Upper lobe of right lung (tissue), 1 donor: ENCODE measurements around the gene KAT8. TPM values are rescaled to one million over a fixed set of nuclear protein-coding genes. Genes with fewer than 3 reads are reported as not detected.

Experiments
- ATAC-seq: fragments of 200-7000 bp; cut with Tn5 transposase; one replicate; pipeline ENCODE4 v1.9.1; 2020; ENCODE audit warnings: mild to moderate bottlenecking, moderate library complexity
- DNase-seq: peaks from one replicate; pipeline ENCODE4 v3.0.0-alpha.2; 2020
- H3K27ac ChIP-seq: fragments of 200-600 bp; one replicate; pipeline ENCODE4 v1.8.0; 2022
- H3K27me3 ChIP-seq: fragments of 200-600 bp; one replicate; pipeline ENCODE4 v1.8.0; 2022; ENCODE audit warnings: mild to moderate bottlenecking
- H3K36me3 ChIP-seq: fragments of 200-600 bp; one replicate; pipeline ENCODE4 v1.8.0; 2022
- H3K4me1 ChIP-seq: fragments of 200-600 bp; one replicate; pipeline ENCODE4 v1.8.0; 2022
- H3K4me3 ChIP-seq: fragments of 200-600 bp; one replicate; pipeline ENCODE4 v1.8.0; 2022; ENCODE audit warnings: mild to moderate bottlenecking
- H3K9me3 ChIP-seq: fragments of 200-600 bp; one replicate; pipeline ENCODE4 v1.8.0; 2022
- CTCF ChIP-seq: fragments of 200-600 bp; IDR thresholded peaks from one replicate; pipeline ENCODE4 v1.8.0; 2022; ENCODE audit warnings: antibody characterized with exemption
- intact Hi-C: fragments of 100-400 bp; cut with DNase I; formaldehyde crosslinking; loops from one replicate; pipeline ENCODE4 v1.11.0; 2022
- total RNA-seq: library from RNA; stranded (reverse); fragmentation: NEBNext Ultra II Directional; extraction: Animal tissue kit (Norgen Biotek cat#: 25700); gene quantifications from one replicate; pipeline ENCODE4 v1.2.1, GENCODE V29; 2021
- donor health status: DM: no; HTN: yes; CAD: no; lungs with severe emphysema.

The KAT8 gene
- total RNA-seq, 1 donor from 2014 or later = 80.4 TPM

- Histone ChIP-seq H3K9me3 (no peaks in the 10 kb centered on the region), H3K4me3 (no peak overlapping the region), H3K4me1 (peaks cover 9% of the 10 kb centered on the region), H3K27ac (no peak overlapping the region), H3K36me3 (peaks cover 69% of the 10 kb centered on the region), H3K27me3 (no peaks in the 10 kb centered on the region)
- DNase-seq (no peak), ATAC-seq (no peak)
- intact Hi-C loops = no loop called here
- no peak for TF ChIP-seq CTCF
These were observed 38.7 kb upstream of the KAT8 start for GRCh38 chr16:31078597-31079341.

GRCh38 chr16:31079342-31079944, 38.0 kb upstream of the KAT8 start:
- TF ChIP-seq CTCF = no peak
- Histone ChIP-seq H3K4me3 (no peak overlapping the region), H3K4me1 (peaks cover 9% of the 10 kb centered on the region), H3K27me3 (no peaks in the 10 kb centered on the region), H3K36me3 (peaks cover 73% of the 10 kb centered on the region), H3K9me3 (no peaks in the 10 kb centered on the region), H3K27ac (no peak overlapping the region)
- intact Hi-C loops = no loop called here
- DNase-seq (no peak), ATAC-seq (no peak)

- intact Hi-C loops = no loop called here
- ATAC-seq = no peak
- no peak overlapping the region for H3K27ac ChIP-seq
- no peak for TF ChIP-seq CTCF
- H3K4me3 ChIP-seq = no peak overlapping the region
- H3K27me3 ChIP-seq = no peaks in the 10 kb centered on the region
- peaks cover 73% of the 10 kb centered on the region for H3K36me3 ChIP-seq
- peaks cover 5% of the 10 kb centered on the region for H3K4me1 ChIP-seq
- no peak for DNase-seq
- H3K9me3 ChIP-seq = no peaks in the 10 kb centered on the region
These were observed 37.3 kb upstream of the KAT8 start for GRCh38 chr16:31080035-31080629.

- Histone ChIP-seq H3K4me3 (no peak overlapping the region), H3K27ac (no peak overlapping the region), H3K27me3 (no peaks in the 10 kb centered on the region), H3K9me3 (no peaks in the 10 kb centered on the region), H3K4me1 (no peaks in the 10 kb centered on the region), H3K36me3 (peaks cover 73% of the 10 kb centered on the region)
- ATAC-seq (no peak), DNase-seq (no peak)
- no peak for TF ChIP-seq CTCF
- intact Hi-C loops = no loop called here
These were observed 36.6 kb upstream of the KAT8 start for GRCh38 chr16:31080756-31081419.

GRCh38 chr16:31081428-31082351, 35.8 kb upstream of the KAT8 start:
- DNase-seq = no peak
- Histone ChIP-seq H3K36me3 (peaks cover 68% of the 10 kb centered on the region), H3K27me3 (no peaks in the 10 kb centered on the region), H3K4me3 (no peak overlapping the region), H3K4me1 (no peaks in the 10 kb centered on the region), H3K9me3 (no peaks in the 10 kb centered on the region), H3K27ac (no peak overlapping the region)
- no peak for ATAC-seq
- TF ChIP-seq CTCF = no peak
- intact Hi-C loops = no loop called here
